Stomach (tissue), 4 donors: ENCODE data around the gene COQ9.
"Not testable (repeated sequence)": the region's sequence is repeated elsewhere in the genome, so short reads cannot be mapped to it uniquely, and the experiment has no call there.

ENCODE experiments used
- CTCF ChIP-seq, 7 experiments: fragments of 450-650 bp in 4 of 7; fragments of 200-600 bp in 3 of 7; sonication (generic) in 3 of 7; IDR thresholded peaks; one replicate each; pipeline ENCODE4 v1.5.1; 2016 to 2019; ENCODE audit warnings: antibody characterized with exemption in 7 of 7, control low read depth in 2 of 7, mild to moderate bottlenecking in 1 of 7
- EP300 ChIP-seq: sonication (generic); formaldehyde crosslinking; IDR thresholded peaks from one replicate; pipeline ENCODE4 v1.6.1; 2017; ENCODE audit warnings: antibody characterized with exemption
- POLR2A ChIP-seq, 4 donors: fragments of 450-650 bp; IDR thresholded peaks; one replicate each; pipeline ENCODE4 v1.6.1; 2016; ENCODE audit warnings: antibody characterized with exemption in 4 of 4, control low read depth in 2 of 4, mild to moderate bottlenecking in 1 of 4, moderate library complexity in 1 of 4
- POLR2AphosphoS5 ChIP-seq, 3 donors: sonication (generic); formaldehyde crosslinking; IDR thresholded peaks; one replicate each; pipeline ENCODE4 v1.6.1; 2016; ENCODE audit warnings: antibody characterized with exemption in 3 of 3

GRCh38 chr16:57397493-57397892, 49.8 kb upstream of the COQ9 start:
- TF ChIP-seq CTCF (IDR thresholded peaks at IDR 0.05); POLR2AphosphoS5 (IDR thresholded peaks at IDR 0.05); POLR2A (IDR thresholded peaks at IDR 0.05); EP300: not testable (repeated sequence)
